NCI-H2029 (cell line): Measurements from ENCODE around the gene FSTL1.

Experiments
- DNase-seq: peaks from one replicate; lab custom pipeline; 2025; lab: John Stamatoyannopoulos, UW

Gene FSTL1

DNA sequence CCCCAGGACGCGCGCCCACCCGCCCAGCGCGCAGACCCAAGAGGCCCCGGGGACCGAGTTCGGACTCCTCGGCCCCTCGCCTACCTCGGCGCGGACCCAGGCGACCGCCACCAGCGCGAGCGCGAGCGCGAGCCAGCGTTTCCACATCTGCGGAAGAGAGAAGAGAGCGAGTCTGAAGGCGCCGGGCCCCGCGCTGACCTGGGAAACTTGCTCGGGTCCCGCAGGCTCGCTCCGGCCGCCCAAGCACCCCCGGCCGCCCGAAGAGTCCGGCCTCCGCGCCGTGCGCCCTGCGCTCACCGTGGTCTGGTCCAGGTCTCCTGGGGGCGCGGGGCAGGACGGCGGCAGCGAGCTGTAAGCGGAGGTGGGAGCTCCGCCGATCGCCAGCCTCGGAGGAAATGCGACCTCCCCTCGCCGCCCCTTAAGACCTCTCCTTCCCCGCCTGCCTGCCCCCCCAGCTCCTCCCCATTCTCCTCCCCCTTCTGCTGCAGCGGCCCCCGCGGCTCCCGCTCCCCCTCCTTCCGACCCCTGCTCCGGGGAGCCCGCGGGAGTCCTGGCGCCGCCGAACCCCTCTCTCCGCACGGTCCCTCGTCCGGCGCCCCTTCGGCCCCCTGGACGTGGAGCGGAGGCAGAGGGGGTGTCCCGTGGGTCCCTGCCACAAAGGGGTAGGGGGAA lies at the start of gene FSTL1:
Gene FSTL1 (minus strand): TSS at position 393 of the 672 bp plus-strand sequence. CDS start 246 bp downstream, at position 147.
- no peak for DNase-seq

DNA sequence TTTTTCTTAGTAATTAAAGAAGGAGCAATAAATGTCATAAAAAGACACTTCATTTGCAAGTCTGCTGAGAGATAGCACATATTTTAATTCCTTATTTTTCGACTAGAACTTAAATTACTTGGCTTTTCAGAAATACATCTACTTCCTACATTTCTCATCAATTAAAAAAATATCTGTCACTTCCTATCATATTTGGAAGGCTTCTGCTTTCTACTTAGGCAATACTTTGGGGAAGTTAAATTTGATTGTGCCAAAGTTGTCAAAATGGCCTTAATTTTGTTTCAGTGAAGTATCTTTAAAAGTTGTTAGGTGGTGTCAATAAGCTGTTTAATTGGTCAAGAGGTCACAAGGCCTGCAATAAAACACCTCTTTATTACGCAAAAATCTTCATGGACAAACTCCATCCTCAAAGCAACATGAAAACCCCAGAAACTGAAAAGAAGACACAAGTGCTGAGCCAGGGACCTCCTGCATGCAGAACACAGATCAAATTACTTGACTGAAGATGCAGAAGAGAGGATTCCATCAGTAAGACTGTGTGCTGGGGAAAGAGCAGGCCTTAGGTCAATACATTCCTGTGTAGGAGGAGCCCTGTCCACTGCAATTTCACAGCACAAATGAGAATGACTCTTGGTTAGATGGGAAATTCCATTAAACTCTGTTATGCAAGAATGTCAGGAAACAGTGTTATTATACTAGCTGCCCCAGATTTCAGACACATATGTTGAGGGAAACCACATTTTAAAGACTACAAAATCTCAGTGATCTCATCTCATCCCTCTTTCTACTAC lies 48.0 kb upstream of the FSTL1 start:
- DNase-seq: no peak

GRCh38 chr3:120497818-120498217 lies 47.0 kb upstream of the FSTL1 start:
- DNase-seq: no peak

DNA sequence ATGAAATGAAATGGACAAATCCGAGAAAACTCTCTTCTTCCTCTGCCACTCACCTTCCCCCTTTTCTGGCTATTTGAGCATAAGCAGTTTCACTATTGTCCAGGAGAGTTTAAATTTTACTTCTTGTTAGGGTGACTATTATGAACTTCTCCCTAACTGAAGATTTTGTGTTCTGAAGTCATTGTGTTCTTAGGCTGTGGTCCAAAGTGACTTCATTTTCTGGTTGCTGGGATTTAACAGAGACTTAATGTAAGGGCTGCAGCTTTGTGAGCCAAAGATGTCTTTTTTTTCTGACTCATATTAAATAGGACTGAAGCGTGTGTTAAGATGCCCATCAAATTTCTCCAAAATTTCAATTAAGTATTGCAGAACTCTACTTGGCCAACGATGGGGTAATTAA lies 46.5 kb upstream of the FSTL1 start:
- DNase-seq: no peak

- no peak for DNase-seq
Measured at GRCh38 chr3:120496278-120497002, 45.6 kb upstream of the FSTL1 start.

DNA sequence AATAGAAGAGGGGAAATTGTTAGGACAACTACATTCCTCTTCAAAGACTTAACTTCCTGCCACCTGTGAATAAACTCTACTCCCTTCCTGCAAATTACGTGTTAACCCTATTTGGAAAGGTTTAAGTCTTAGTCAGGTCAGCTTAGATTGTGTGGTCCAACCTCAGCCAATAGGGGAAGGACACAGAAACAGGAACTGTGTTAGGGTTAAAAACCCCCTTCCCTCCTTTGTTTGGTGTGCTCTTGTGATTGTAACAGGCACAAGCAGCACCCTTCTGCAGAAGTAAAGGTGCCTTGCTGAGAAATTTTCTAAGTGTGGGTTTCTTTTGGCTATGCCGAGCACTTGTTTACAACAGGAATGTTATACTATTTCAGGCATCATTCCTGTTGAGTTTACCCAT lies 45.0 kb upstream of the FSTL1 start:
- no peak for DNase-seq

DNA sequence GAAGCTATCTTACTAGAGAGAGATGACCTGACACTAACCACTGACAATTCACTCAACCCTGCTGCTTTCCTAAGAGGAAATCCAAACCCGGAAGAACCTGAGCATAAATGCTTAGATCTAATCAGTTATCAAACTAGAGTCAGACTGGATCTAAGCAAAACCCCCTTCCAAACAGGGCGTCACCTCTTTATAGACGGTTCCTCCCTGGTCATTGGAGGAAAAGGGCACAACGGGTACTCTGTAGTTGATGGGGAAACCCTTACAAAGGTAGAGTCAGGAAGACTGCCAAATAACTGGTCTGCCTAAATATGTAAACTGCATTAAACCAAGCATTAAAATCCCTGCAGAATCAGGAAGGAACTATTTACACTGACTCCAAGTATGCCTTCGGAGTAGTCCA lies 41.3 kb upstream of the FSTL1 start:
- DNase-seq: no peak

GRCh38 chr3:120489421-120489820 lies 38.6 kb upstream of the FSTL1 start:
- DNase-seq: no peak

DNA sequence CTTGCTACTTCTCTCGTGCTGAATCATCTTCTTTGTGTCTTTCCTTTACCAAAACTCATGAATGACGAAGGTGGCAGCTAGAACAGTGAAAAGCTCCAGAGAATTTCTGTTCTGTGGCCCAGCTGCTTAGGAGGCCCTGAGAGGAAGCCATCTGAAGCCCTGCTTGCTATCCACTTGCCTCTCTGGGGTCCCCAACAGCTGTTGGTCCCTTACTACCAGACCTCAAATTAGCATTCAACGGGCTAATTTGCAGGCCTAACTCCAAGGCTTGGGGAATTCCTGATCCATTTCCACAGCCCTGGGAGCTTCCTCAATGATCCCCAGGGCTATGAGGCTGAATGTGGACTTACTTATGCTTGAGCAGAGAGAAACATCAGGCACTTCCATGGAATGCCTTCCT lies 37.5 kb upstream of the FSTL1 start:
- no peak for DNase-seq

DNA sequence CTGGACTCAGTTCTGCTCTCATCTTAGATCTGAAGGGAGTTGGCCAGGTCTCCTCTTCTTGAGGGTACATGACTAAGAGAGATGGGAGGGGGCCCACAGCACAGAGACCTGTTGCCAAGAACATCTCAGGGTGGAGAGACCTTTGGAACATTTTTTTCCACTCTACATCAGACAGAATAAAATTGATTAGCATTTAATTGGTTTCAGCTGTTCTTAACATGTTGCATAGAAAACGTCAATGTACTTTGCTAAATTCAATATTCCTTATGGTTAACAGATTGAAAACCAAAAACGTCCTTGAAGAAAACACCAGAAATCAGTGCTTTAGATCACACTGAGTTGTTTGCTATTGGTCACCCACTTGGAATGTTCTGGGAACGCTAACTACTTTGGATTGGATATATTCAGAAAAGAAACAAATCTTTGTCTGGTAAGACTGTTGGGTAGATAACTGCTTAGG lies 36.4 kb upstream of the FSTL1 start:
- no peak for DNase-seq

GRCh38 chr3:120481081-120481480 lies 30.3 kb upstream of the FSTL1 start:
- DNase-seq: no peak

DNA sequence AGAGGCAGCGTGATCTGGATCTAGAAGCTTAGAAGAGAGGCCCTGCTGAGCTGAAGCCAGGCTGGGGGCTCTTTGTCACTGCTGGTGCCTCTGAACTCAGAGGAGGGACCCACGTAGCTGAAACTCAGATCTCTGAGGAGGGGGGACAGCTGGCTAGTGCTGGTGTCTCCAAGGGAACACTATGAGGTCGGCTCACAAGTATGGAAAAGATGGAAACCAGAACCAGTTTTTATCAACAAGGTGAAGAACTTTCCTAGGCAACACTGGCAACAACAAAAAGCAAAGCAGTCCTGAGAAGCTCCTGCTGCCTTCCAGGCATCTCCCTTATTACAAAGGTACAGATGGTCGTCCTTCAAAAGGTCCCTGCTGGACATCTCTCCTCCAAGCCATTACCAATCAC lies 27.0 kb upstream of the FSTL1 start:
- DNase-seq: no peak

- DNase-seq: no peak
Measured at GRCh38 chr3:120475722-120476377, 25.1 kb upstream of the FSTL1 start.

DNA sequence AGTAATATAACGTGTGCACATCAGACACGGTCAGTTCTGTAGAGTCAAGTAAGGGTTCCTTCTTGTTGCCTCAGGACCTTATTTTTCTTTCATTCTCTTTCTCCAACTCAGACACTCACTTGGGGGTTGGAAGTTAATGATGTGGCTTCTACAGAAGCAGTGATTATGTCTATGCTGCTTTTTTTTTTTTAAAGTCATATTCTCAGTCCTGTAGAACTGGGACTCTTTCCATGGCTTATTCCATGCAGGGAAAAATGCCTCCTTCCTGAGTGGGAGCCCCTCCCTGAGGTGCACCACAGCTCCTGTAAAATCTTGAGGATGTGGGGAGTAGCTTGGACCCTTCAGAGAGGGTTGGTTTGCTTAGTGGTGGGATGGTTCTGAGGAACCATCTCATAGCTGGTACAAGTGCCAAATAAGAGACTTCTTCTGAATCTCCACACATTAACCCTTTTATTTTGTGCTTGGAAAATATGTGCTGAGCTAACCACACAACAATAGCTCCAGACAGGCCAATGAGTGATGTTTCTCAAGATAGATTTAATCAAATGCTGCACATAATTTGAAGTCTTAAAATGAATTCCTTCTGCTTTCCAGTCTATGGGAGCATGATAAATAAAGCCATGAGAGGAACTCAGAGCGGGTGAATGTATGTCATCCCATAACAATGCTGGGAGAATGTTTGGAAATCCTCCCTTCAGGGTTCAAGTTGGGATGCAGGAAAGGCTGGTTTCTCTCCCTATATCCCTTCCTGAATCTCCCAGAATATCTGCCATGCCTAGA lies 23.3 kb upstream of the FSTL1 start:
- no peak for DNase-seq

- DNase-seq: no peak
Measured at GRCh38 chr3:120473389-120473788, 22.6 kb upstream of the FSTL1 start.

GRCh38 chr3:120472121-120472844 lies 21.5 kb upstream of the FSTL1 start:
- no peak for DNase-seq

DNA sequence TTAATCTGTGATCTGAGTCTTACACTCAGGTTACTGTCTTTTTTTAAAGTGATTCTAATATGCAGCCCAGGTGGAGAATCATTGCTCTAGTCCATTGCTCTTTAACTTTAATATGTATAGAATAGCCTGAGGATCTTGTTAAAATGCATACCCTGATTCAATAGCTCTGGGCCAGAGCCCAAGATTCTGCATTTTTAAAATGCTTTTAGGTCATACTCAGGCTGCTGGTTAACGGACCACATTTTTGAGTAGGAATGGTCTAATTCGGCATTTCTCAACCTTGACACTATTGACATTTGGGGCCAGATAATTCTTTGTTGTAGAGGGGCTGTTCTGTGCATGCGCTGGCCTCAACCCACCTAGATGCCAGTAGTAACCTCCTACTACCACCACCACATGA lies 20.9 kb upstream of the FSTL1 start:
- DNase-seq: no peak

DNA sequence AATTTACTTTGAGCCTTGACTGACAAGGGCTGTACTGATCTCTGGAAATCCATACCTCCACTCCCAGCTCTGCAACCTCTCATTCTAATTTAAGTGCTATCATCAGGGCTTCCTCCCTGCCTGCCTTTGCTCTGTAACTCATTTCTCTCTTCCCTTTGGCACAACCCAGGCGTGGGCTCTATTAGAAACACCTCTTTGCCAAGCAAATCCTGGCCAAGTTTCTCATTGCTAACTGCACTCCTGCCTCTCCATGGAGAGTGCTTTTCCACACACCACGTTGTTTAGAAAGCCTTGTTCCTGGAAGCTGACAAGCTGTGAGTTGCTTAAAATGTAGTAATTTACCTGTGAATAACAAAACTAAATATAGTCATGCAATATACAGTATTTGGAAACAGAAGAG lies 20.1 kb upstream of the FSTL1 start:
- no peak for DNase-seq

GRCh38 chr3:120469882-120470301 lies 19.1 kb upstream of the FSTL1 start:
- DNase-seq: no peak

- DNase-seq: no peak
Measured at GRCh38 chr3:120469440-120469839, 18.6 kb upstream of the FSTL1 start.
